DLD1 (cell line): Measurements from ENCODE around the gene TMCO4.
"Not testable (repeated sequence)": the region's sequence is repeated elsewhere in the genome, so short reads cannot be mapped to it uniquely, and the experiment has no call there.

Source experiments
- in situ Hi-C: cut with HindIII; loops from 2 replicates; pipeline ENCODE4 v1.10.0; 2017; ENCODE audit warnings: low sequenced_read_pairs

The TMCO4 gene

DNA sequence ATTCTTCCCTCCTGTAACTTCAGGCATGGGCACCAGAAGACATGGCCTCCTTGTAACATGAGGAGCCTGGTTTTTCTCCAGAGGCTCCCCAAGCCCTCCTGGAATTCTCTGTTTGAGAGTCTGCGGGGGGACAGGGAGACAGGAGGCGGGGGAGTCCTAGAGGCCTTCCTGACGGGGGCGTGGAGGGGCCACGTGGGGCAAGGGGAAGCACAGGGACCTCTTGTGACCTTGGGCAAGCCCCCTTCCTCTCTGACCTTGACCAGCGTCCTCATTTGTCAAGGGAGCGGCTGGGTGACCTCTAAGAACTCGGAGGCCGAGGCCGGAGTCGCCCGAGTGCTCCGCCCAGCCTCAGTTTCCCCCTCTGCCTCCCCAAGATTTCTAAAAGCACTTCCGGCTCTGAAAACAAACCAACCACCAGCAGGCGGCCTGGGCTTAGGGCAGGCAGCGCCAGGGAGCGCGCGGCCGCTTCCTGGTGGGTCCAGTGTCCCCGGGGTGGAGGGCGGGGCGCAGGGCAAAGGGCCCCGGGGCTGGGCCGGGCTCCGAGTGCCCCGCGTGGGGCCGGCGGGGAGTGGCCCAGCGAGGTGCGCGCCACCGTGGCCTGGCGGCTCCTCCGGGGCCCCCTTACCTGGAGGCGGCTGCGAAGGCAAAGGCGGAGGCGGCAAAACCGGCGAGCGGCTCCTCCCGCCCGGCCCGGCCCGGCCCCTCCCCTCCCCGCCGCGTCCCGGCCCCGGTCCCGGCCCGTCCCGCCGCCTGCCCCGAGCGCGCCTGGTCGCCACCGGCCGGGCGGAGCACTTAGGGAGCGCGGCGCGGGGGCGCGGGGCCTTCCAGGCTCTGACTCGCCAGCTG is at the start of gene TMCO4:
Gene TMCO4, minus strand, starts transcription at position 687 of the 846 bp plus-strand sequence. CDS start 19,158 bp downstream, outside the sequence.
- in situ Hi-C loops, result no loop called here

- in situ Hi-C loops, result not testable (repeated sequence)
These were observed 49.6 kb upstream of the TMCO4 start for GRCh38 chr1:19849307-19849706.

DNA sequence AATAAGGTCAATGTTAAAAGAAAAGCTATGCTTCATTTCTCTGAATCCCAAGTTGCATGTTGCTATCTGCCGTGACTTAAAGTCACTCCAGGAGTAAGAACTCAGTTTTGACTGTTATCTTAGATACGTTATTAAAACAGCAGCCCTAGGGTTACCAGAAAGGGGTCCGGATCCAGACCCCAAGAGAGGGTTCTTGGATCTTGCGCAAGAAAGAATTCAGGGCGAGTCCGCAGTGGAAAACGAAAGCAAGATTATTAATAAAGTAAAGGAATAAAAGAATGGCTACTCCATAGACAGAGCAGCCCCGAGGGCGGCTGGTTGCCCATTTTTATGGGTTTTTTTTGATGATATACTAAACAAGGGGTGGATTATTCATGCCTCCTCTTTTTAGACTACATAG is 47.6 kb upstream of the TMCO4 start:
- in situ Hi-C loops, result not testable (repeated sequence)

GRCh38 chr1:19846338-19846737 is 46.6 kb upstream of the TMCO4 start:
- in situ Hi-C loops, result no loop called here

- in situ Hi-C loops, result no loop called here
These were observed 45.8 kb upstream of the TMCO4 start for GRCh38 chr1:19845555-19845954.

DNA sequence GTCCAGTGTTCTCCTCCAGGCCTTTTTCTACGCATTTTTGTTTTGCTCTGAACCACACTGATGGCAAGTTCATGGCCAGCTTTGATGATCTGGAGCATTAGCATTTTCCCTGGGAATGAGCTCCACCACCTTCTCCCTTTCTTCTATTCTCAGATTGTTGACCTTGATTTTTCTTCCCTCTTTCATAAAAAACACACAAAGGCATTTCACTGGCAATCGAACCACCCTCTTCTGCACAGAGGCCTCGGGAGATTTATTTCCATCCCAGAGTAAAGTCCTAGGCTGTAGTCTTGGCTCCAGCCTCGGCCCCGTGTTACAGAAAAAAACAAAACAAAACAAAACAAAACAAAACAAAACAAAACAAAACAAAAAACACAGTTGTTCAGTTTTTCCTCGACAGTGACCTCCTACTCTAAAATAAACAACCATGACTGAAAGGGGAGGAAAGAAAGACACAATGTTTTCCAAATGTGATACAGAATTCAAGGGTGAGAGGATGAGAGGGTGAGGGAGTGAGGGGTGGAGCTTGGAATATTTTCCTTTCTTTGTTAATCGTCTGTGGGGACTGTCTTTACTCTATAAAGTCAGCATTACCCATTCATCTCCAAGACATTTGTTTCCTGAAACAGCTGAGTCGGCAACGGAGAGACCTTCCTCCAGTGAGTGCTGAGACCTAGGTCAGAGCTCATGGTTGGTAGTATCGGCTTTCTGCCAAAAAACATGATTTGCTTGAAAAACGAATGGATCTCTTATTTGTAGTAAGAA is 45.2 kb upstream of the TMCO4 start:
- in situ Hi-C loops, result no loop called here

DNA sequence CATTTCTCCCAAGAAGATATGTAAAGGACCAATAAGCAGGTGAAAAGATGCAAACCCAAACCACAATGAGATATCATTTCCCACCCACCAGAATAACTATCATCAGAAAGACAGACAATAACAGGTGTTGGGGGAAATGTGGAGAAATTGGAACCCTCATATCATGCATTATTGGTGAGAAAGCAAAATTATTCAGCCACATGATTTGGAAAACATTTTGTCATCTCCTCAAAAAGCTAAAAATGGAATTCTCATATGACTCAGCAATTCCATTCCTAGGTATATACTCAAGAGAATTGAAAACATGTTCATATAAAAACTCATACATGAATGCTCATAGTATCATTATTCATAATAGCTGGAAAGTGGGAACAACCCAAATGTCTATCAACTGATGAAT is 40.5 kb upstream of the TMCO4 start:
- in situ Hi-C loops, result no loop called here

- in situ Hi-C loops, result no loop called here
These were observed 38.1 kb upstream of the TMCO4 start for GRCh38 chr1:19837866-19838265.

DNA sequence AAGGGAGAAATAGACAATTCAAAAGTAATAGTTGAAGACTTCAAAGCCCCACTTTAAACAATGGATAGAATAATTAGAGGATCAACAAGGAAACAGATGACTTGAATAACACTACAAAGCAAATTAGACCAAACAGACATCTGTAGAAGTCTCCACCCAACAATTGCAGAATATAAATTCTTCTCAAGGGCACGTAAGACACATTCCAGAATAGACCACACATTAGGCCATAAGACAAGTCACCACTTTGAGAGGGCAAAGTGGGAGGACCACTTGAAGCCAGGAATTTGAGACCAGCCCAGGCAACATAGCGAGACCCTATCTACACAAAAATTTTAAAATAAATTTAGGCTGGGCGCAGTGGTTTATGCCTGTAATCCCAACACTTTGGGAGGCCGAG is 35.9 kb upstream of the TMCO4 start:
- in situ Hi-C loops, result no loop called here

GRCh38 chr1:19831441-19831840 is 31.7 kb upstream of the TMCO4 start:
- in situ Hi-C loops, result no loop called here

GRCh38 chr1:19828546-19828945 is 28.8 kb upstream of the TMCO4 start:
- in situ Hi-C loops, result no loop called here

DNA sequence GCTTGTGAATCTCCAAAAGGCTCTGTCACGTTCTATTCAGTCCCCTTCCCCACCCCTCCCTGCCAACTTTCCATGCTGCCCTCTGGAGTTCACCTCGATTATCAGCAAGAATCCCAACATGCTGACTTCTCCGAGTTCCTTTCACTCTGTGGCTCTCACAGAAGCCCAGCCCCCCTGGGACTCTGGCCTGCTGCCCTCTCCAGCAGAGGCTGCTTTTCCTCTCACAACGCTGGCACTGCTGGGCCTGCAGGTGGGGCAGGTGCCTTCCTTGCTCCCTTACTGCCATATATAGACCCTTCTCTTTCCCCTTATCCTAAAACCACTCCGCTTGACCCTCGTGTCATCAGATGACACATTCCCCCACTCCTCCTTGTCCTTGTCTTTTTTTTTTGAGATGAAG is 25.6 kb upstream of the TMCO4 start:
- in situ Hi-C loops, result no loop called here

DNA sequence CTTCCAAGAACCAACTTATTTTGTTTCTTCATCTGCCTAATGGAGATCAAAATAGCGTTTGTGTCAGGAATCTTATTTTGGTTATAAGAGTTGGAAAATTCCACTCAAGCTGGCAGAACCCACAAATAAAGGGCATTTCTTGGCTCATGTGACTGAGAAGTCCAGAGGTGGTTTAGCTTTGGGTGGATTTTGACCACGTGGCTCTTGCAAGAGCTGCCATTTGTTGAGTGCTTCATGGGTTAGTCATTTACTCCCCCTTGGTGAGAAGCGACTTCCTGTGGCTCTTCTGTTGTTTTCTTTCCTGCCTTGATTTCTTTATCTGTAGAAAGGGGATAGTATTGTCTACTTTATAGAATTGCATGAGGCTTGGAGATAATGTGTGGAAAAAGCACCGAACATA is 24.8 kb upstream of the TMCO4 start:
- in situ Hi-C loops, result loop anchor here (5.0 kb wide), 1 partner anchor 87 kb away; no protein-coding TSS in a partner anchor

- in situ Hi-C loops, result loop anchor here (5.0 kb wide), 1 partner anchor 87 kb away; no protein-coding TSS in a partner anchor
These were observed 24.3 kb upstream of the TMCO4 start for GRCh38 chr1:19824036-19824435.

DNA sequence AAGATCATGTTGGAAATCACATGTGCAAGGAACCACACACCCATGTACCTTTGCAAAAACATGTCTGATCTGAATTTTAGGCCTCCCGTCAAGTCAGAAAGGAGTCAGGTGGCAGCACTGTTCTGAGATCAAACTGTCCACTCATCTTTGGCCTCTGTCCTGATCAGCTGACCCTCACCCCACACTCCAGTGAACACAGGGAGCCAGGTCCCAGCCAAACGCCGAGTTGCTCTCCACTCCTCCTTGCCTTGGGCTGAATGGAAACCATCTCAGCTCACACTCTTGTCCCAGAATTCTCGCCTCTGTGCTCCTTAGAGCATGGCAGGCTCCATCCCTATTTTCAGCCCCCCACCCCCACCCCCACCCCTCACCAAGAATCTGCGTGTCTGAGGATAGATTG is 20.0 kb upstream of the TMCO4 start:
- in situ Hi-C loops, result loop anchor here (5.0 kb wide), 1 partner anchor 82 kb away; no protein-coding TSS in a partner anchor

DNA sequence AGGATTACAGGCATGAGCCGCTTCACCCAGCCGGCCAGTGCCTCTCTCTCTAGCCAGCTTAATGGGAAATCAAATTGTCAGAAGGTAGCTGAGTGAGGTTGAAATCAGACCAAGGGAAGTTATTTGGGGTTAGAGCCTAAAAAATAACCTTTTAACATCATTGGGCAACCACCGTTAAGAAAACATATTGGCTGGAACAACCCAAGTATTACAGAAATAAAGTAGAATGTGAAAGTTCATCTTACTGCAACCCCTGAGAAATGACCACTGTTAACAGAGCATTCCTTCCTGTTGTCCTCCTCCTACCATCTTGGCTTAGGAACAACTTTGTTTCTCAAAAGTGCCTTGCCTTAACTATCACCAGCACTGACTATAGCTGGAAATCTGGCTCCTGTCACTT is 18.6 kb upstream of the TMCO4 start:
- in situ Hi-C loops, result no loop called here

GRCh38 chr1:19817160-19817559 is 17.4 kb upstream of the TMCO4 start:
- in situ Hi-C loops, result no loop called here

GRCh38 chr1:19816737-19817086 is 17.0 kb upstream of the TMCO4 start:
- in situ Hi-C loops, result not testable (repeated sequence)

DNA sequence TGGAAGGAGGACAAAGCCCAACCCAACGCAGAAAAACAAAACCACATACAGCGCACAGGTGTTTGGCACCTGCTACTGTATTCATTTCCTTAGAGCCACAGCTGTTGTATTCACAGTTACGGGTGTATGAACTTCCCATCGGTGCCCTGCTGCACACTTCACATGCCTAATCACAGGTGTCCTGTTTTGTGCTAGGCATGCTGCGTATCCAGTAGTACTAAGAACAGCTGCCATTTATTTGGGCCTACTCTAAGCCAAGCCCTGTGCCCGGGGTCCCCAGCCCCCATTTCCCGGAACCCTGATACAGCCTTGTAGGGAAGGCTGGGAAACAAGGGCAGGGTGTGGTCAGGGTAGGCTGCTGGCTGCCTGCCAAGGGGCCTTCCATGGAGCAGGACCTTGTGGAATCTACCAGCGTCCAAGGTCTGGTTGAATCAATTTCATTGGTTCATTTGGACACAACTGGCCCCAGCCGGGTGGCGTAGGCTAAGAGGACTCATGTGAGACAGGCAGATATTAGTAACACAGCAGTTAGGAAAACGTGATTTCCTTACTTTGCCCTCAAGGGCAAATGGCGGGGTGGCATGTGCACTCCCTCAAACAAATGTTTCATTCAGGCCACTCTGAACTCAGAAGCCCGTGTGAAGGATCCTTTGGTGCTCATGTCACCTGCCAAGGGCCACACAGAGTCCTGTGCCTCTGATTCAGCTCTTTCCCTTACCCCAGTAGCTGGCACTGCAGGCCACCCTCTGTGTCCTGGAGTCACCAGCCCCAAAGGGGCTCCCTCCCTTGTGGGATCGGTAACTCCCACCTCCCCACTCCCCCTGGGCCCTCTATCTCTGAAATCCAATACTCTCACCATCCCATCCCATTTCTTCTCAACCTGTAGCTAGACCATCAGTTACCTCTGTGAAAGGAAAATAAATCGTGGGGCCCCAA is 16.4 kb upstream of the TMCO4 start:
- in situ Hi-C loops, result no loop called here

- in situ Hi-C loops, result no loop called here
These were observed 15.2 kb upstream of the TMCO4 start, which contains the start of gene RNF186 for GRCh38 chr1:19814681-19815503. Gene RNF186 (minus strand): TSS chr1:19815283. CDS start chr1:19815101, 182 bp downstream.
